K562 (cell line): Measurements from ENCODE around the gene INHBC. TPM values are rescaled to one million over a fixed set of nuclear protein-coding genes. Genes with fewer than 3 reads are reported as not detected.
A peak's percentile ranks its signal among the peaks of the same experiment; 100 is the strongest.

ENCODE experiments used
- CHD1 ChIP-seq: fragments of 200-600 bp; sonication (generic); IDR thresholded peaks from one replicate; pipeline ENCODE4 v1.6.1; 2012; ENCODE audit warnings: mild to moderate bottlenecking, moderate library complexity, low read length, inconsistent platforms
- EGR1 ChIP-seq: fragments of 450-650 bp; conservative IDR thresholded peaks from 2 replicates; pipeline ENCODE4 v1.6.1; 2017; ENCODE audit warnings: mild to moderate bottlenecking
- GATAD2B ChIP-seq: fragments of 450-650 bp; IDR thresholded peaks from 2 replicates; pipeline ENCODE4 v1.6.1; 2017; ENCODE audit warnings: mild to moderate bottlenecking, borderline replicate concordance
- MLLT1 ChIP-seq, 2 experiments: fragments of 450-650 bp; IDR thresholded peaks; 2 replicates each; pipeline ENCODE4 v1.6.1; 2016
- MYNN ChIP-seq, 2 experiments: sonication (generic); formaldehyde crosslinking in 1 of 2; IDR thresholded peaks; 2 replicates each; pipeline versions ENCODE4 v1.5.0 to v1.6.1; 2016 to 2020; ENCODE audit warnings: antibody characterized with exemption in 1 of 2, missing genetic modification reagents in 1 of 2
- PTBP1 ChIP-seq: fragments of 200-400 bp; formaldehyde crosslinking; IDR thresholded peaks from 2 replicates; pipeline ENCODE4 v1.6.1; 2017; ENCODE audit warnings: low read depth, low read length
- RAD51 ChIP-seq: fragments of 450-650 bp; IDR thresholded peaks from 2 replicates; pipeline ENCODE4 v1.7.1; 2016; ENCODE audit warnings: low read depth, mild to moderate bottlenecking, borderline replicate concordance
- SAFB ChIP-seq: fragments of 200-400 bp; formaldehyde crosslinking; IDR thresholded peaks from 2 replicates; pipeline ENCODE4 v1.6.1; 2017; ENCODE audit warnings: low read depth, low read length, borderline replicate concordance
- ZNF445 ChIP-seq: fragments of 250-450 bp; sonication (Bioruptor Pico); IDR thresholded peaks from 2 replicates; pipeline ENCODE4 v1.4.0; 2020; ENCODE audit warnings: low read depth, mild to moderate bottlenecking, moderate library complexity
- polyA plus RNA-seq, 8 experiments: library from polyadenylated mRNA; depleted of rRNA in 4 of 8; stranded (reverse) in 5 of 8; unstranded in 3 of 8; fragments of >200 nt; fragmentation: Nextera tagmentation in 2 of 8; fragmentation: Illumina TruSeq in 1 of 8; extraction: Ambion mirVana in 2 of 8; extraction: Trizol in 1 of 8; gene quantifications; 2 replicates each; pipeline versions ENCODE4 v1.2.1 to v1.2.3, GENCODE V29; 2011 to 2014; ENCODE audit warnings: inconsistent platforms in 1 of 8, missing spikeins in 1 of 8
- total RNA-seq, 7 experiments: library from RNA; depleted of rRNA in 6 of 7; stranded (reverse); fragments of >200 nt in 6 of 7; fragmentation: Illumina TruSeq in 2 of 7; extraction: Trizol in 2 of 7; gene quantifications; 2 replicates each; pipeline versions ENCODE4 v1.2.1 to v1.2.3, GENCODE V29; 2011 to 2021; ENCODE audit warnings: low replicate concordance in 1 of 7
- TF ChIP-seq, protein P1 (sequence below): fragments of 200-600 bp; sonication (generic); IDR thresholded peaks from one replicate; pipeline ENCODE4 v1.6.1; 2012; ENCODE audit warnings: mild to moderate bottlenecking, low read depth, low read length, inconsistent platforms
- TF ChIP-seq, protein P2 (sequence below): fragments of 450-650 bp; IDR thresholded peaks from 2 replicates; pipeline ENCODE4 v1.6.1; 2018; ENCODE audit warnings: mild to moderate bottlenecking, low read depth; ENCODE audit not compliant: partially characterized antibody

INHBC gene
- total and polyA plus RNA-seq, 9 of the 15 experiments (the other 6 are each of a cell fraction or from before 2014, with no cell fraction given) = 0.07 to 0.24 (median 0.15) TPM; not detected in 4

DNA sequence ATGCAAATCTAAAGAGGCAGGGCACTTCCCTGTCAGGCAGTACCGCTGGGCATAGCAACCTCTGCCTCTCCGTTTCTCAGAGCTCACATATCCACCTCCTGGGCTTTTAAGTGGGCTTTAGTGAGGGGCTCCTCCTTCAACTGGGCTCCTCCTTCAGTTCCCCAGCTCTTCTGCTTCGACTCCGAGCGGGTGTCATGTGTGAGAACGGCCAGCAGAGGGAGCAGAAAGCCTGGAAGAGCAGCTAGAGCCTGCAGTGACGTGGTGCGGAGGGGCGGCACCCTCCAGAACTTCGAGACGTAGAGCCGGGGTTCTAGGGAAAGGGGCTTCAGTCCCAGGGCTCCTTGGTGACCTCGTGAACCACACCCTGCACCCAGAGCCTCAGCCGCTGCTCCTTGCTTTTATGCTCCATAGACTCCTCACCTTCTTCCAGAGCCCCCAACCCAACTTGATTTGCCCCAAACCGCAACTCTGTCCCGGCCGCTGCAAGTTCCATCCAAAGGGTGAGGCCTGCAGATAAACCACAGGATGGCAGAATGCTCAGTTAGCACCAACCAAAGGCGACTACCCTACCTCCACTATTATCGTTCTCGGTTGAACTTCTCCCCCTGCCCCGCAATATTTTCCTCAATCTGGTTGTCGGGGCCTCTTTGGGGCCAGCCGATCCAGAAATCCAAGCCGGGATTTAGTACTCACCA, 24.6 kb downstream of the INHBC start (continued):
- TF ChIP-seq, protein P1, sequence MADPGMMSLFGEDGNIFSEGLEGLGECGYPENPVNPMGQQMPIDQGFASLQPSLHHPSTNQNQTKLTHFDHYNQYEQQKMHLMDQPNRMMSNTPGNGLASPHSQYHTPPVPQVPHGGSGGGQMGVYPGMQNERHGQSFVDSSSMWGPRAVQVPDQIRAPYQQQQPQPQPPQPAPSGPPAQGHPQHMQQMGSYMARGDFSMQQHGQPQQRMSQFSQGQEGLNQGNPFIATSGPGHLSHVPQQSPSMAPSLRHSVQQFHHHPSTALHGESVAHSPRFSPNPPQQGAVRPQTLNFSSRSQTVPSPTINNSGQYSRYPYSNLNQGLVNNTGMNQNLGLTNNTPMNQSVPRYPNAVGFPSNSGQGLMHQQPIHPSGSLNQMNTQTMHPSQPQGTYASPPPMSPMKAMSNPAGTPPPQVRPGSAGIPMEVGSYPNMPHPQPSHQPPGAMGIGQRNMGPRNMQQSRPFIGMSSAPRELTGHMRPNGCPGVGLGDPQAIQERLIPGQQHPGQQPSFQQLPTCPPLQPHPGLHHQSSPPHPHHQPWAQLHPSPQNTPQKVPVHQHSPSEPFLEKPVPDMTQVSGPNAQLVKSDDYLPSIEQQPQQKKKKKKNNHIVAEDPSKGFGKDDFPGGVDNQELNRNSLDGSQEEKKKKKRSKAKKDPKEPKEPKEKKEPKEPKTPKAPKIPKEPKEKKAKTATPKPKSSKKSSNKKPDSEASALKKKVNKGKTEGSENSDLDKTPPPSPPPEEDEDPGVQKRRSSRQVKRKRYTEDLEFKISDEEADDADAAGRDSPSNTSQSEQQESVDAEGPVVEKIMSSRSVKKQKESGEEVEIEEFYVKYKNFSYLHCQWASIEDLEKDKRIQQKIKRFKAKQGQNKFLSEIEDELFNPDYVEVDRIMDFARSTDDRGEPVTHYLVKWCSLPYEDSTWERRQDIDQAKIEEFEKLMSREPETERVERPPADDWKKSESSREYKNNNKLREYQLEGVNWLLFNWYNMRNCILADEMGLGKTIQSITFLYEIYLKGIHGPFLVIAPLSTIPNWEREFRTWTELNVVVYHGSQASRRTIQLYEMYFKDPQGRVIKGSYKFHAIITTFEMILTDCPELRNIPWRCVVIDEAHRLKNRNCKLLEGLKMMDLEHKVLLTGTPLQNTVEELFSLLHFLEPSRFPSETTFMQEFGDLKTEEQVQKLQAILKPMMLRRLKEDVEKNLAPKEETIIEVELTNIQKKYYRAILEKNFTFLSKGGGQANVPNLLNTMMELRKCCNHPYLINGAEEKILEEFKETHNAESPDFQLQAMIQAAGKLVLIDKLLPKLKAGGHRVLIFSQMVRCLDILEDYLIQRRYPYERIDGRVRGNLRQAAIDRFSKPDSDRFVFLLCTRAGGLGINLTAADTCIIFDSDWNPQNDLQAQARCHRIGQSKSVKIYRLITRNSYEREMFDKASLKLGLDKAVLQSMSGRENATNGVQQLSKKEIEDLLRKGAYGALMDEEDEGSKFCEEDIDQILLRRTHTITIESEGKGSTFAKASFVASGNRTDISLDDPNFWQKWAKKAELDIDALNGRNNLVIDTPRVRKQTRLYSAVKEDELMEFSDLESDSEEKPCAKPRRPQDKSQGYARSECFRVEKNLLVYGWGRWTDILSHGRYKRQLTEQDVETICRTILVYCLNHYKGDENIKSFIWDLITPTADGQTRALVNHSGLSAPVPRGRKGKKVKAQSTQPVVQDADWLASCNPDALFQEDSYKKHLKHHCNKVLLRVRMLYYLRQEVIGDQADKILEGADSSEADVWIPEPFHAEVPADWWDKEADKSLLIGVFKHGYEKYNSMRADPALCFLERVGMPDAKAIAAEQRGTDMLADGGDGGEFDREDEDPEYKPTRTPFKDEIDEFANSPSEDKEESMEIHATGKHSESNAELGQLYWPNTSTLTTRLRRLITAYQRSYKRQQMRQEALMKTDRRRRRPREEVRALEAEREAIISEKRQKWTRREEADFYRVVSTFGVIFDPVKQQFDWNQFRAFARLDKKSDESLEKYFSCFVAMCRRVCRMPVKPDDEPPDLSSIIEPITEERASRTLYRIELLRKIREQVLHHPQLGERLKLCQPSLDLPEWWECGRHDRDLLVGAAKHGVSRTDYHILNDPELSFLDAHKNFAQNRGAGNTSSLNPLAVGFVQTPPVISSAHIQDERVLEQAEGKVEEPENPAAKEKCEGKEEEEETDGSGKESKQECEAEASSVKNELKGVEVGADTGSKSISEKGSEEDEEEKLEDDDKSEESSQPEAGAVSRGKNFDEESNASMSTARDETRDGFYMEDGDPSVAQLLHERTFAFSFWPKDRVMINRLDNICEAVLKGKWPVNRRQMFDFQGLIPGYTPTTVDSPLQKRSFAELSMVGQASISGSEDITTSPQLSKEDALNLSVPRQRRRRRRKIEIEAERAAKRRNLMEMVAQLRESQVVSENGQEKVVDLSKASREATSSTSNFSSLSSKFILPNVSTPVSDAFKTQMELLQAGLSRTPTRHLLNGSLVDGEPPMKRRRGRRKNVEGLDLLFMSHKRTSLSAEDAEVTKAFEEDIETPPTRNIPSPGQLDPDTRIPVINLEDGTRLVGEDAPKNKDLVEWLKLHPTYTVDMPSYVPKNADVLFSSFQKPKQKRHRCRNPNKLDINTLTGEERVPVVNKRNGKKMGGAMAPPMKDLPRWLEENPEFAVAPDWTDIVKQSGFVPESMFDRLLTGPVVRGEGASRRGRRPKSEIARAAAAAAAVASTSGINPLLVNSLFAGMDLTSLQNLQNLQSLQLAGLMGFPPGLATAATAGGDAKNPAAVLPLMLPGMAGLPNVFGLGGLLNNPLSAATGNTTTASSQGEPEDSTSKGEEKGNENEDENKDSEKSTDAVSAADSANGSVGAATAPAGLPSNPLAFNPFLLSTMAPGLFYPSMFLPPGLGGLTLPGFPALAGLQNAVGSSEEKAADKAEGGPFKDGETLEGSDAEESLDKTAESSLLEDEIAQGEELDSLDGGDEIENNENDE = no peak
- TF ChIP-seq MLLT1 (IDR thresholded peaks at IDR 0.05) (peak in 1 of 2 experiments; percentile 72; a peak in 2 of 4 replicates), ZNF445 (CRISPR knock-in tag) (no peak), GATAD2B (peak; percentile 33; the same call in 1 of the 2 replicates), PTBP1 (no peak), CHD1 (no peak), SAFB (no peak), EGR1 (no peak), MYNN (IDR thresholded peaks at IDR 0.05) (peak; percentile 84; the same call in 1 of the 2 replicates), MYNN (CRISPR knock-in tag; IDR thresholded peaks at IDR 0.05) (no peak), RAD51 (no peak)
- TF ChIP-seq, protein P2, sequence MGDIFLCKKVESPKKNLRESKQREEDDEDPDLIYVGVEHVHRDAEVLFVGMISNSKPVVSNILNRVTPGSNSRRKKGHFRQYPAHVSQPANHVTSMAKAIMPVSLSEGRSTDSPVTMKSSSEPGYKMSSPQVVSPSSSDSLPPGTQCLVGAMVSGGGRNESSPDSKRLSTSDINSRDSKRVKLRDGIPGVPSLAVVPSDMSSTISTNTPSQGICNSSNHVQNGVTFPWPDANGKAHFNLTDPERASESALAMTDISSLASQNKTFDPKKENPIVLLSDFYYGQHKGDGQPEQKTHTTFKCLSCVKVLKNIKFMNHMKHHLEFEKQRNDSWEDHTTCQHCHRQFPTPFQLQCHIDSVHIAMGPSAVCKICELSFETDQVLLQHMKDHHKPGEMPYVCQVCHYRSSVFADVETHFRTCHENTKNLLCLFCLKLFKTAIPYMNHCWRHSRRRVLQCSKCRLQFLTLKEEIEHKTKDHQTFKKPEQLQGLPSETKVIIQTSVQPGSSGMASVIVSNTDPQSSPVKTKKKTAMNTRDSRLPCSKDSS = no peak
